Pulmonary artery endothelial cell (primary cell): Measurements from ENCODE around the gene CHKA. TPM values are rescaled to one million over a fixed set of nuclear protein-coding genes. Genes with fewer than 3 reads are reported as not detected.

Experiments
- DNase-seq: peaks from one replicate; pipeline ENCODE4 v3.0.0-alpha.2; 2011; ENCODE audit warnings: low read depth, low spot score
- total RNA-seq: library from RNA; depleted of rRNA; stranded (reverse); fragments of >200 nt; gene quantifications from 2 replicates; pipeline ENCODE4 v1.2.3, GENCODE V29; 2014

Gene CHKA
- total RNA-seq, 1 donor from 2014 or later, result 9.8 TPM

- DNase-seq, result no peak
These were observed 106.2 kb downstream of the CHKA start for GRCh38 chr11:68014947-68015447.

- DNase-seq, result no peak
These were observed 106.8 kb downstream of the CHKA start for GRCh38 chr11:68014157-68014946.

- DNase-seq, result no peak
These were observed 107.5 kb downstream of the CHKA start for GRCh38 chr11:68013611-68014156.

GRCh38 chr11:68012843-68013610, 108.2 kb downstream of the CHKA start:
- DNase-seq, result no peak

- no peak for DNase-seq
These were observed 108.9 kb downstream of the CHKA start for GRCh38 chr11:68012044-68012842.

GRCh38 chr11:68011051-68011943, 109.9 kb downstream of the CHKA start:
- DNase-seq, result no peak

- DNase-seq, result no peak
These were observed 110.8 kb downstream of the CHKA start, which contains the start of gene ALDH3B1 for GRCh38 chr11:68010090-68011041. Gene ALDH3B1 (plus strand): TSS chr11:68010327. CDS start chr11:68015298, 4,971 bp downstream.

GRCh38 chr11:68009391-68010089, 111.6 kb downstream of the CHKA start:
- no peak for DNase-seq

GRCh38 chr11:68008381-68009337, 112.5 kb downstream of the CHKA start:
- no peak for DNase-seq

GRCh38 chr11:68007498-68008380, 113.4 kb downstream of the CHKA start:
- no peak for DNase-seq

- no peak for DNase-seq
These were observed 114.5 kb downstream of the CHKA start for GRCh38 chr11:68006606-68007166.

- no peak for DNase-seq
These were observed 116.4 kb downstream of the CHKA start for GRCh38 chr11:68004551-68005335.

GRCh38 chr11:68003846-68004550, 117.2 kb downstream of the CHKA start, which contains the start of gene UNC93B1:
Gene UNC93B1 (minus strand): TSS chr11:68004097. CDS start chr11:68004043, 54 bp downstream.
- DNase-seq, result no peak
